ENCODE measurements around the gene CCP110. TPM values are rescaled to one million over a fixed set of nuclear protein-coding genes. Genes with fewer than 3 reads are reported as not detected.

The CCP110 gene
- total RNA-seq, 6 experiments from 2014 or later = 2.6 to 5.6 (median 4.2) TPM

Other genes with a start within 250 kb of the CCP110 start
- under 1 TPM in 1 of 6 experiments, not detected in 5; 0.12 TPM for gene CLEC19A, start 238.2 kb upstream of the CCP110 start, total RNA-seq
- gene TMC5, start 106.1 kb upstream of the CCP110 start, total RNA-seq = 1 to 10 TPM in 2 of 6 experiments, under 1 TPM in 3, not detected in 1; 0.43 to 3.4 (median 0.93) TPM
- gene GDE1, start 1.8 kb upstream of the CCP110 start, total RNA-seq = 10 to 100 TPM; 19.1 to 30.5 (median 21.1) TPM
- gene VPS35L, start 31.8 kb downstream of the CCP110 start, total RNA-seq = 10 to 100 TPM; 19.3 to 24.3 (median 20.4) TPM
- gene KNOP1, start 194.3 kb downstream of the CCP110 start, total RNA-seq = 1 to 10 TPM; 3.4 to 9.4 (median 7.3) TPM
- gene IQCK, start 194.3 kb downstream of the CCP110 start, total RNA-seq = 1 to 10 TPM; 2.0 to 4.7 (median 3.9) TPM